Measurements from ENCODE around the gene SH2D3C.
A peak's percentile ranks its signal among the peaks of the same experiment; 100 is the strongest.

SH2D3C gene

DNA sequence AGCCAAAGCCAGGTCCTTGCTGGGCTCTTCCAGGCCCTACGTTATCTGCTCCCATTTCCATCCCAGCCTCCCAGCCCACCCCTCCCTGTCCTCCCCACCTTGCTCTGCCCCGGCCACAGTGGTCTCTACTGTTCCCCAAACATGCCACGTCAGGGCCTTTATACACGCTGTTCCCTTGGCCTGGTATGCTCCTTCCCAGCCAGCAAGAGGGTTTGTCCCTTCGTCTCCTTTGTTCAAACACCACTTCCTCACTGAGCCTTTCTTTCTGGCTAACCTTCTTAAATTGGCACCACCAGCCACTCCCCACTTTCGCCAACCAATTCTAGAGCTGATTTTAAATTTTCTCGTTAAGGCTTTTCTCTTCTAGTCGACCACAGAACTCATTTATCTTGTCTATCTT lies 9.8 kb downstream of the SH2D3C start:
- TF ChIP-seq CTCF (IDR thresholded peaks at IDR 0.05; ENCODE audit: extremely low read depth, missing control alignments): no peak
- DNase-seq (ENCODE audit: low spot score): no peak

- no peak for DNase-seq (ENCODE audit: low spot score)
- TF ChIP-seq CTCF (IDR thresholded peaks at IDR 0.05; ENCODE audit: extremely low read depth, missing control alignments): no peak
These were observed 10.5 kb downstream of the SH2D3C start for GRCh38 chr9:127767909-127768331.

DNA sequence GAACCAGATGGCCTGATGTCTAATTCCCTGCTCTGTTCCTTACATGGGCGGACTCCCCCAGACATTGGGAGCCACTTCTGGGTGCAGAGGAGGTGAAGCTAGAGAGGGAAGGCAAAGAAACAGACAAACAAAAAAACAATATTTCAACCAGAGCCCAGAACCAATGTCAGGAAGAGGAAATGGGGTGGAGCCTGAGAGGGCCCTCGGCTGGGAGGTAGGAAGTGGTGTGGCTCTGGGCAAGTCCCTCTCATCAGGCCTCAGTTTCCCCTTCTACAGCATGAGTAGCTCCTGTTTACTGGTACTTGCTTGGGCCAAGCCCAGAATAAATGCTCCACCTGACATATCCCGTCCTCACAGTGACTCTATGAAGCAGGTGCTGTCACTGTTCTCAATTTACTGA lies 11.1 kb downstream of the SH2D3C start:
- TF ChIP-seq CTCF (IDR thresholded peaks at IDR 0.05; ENCODE audit: extremely low read depth, missing control alignments): no peak
- DNase-seq (ENCODE audit: low spot score): no peak

- no peak for TF ChIP-seq CTCF (IDR thresholded peaks at IDR 0.05; ENCODE audit: extremely low read depth, missing control alignments)
- DNase-seq (ENCODE audit: low spot score): no peak
These were observed 13.0 kb downstream of the SH2D3C start for GRCh38 chr9:127765418-127765817.

DNA sequence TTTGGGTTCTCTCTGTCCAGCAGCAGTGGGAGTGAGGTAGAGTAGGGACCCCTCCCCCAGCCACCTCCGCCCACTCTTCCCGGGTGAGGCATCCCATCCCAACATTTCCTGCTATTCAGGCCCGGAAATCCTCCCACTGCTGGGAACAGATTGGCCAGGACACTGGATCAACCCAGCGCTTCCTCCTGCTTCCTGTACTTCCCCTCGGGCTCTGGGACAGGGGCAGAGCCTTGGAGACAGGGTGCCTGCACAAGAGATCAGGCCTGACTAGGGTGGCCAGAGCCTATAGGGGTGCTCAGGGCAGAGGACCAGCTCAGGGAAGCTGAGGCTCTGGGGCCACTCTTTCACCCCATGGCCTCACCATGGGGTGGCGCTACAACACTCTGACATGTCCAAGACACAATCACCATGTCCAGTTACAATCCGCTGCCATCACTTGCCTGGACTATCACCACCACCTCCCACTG lies 14.5 kb downstream of the SH2D3C start:
- DNase-seq (ENCODE audit: low spot score): no peak
- TF ChIP-seq CTCF (IDR thresholded peaks at IDR 0.05; ENCODE audit: extremely low read depth, missing control alignments): peak; percentile 36

DNA sequence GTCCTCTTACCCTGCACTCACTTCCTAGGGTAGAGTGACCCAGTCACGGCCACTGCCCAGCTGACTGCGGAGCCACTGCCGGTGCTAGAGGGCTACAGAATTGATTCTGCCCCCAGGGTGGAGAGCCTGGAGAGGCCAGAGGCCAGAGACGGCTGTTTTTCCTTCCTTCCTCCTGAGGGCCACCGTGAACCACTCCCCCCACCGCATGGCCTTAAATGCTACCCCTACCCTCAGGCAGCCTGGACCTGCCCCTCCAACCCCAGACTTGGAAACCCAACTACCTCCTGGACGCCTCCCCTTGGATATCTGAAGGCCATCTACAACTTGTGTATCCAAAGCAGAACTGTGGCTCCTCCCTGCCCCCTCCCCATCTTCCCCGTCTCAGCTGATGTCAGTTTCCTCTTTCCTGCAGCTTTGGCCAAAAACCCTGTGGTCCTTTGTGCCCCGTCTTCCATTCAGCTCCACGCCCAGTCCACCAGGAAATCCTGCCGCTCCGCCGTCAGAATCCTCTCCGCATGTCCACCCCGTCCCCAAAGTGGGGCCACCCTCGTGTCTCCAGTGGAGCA lies 16.3 kb downstream of the SH2D3C start:
- no peak for DNase-seq (ENCODE audit: low spot score)
- TF ChIP-seq CTCF (IDR thresholded peaks at IDR 0.05; ENCODE audit: extremely low read depth, missing control alignments): no peak

- no peak for DNase-seq (ENCODE audit: low spot score)
- TF ChIP-seq CTCF (IDR thresholded peaks at IDR 0.05; ENCODE audit: extremely low read depth, missing control alignments): no peak
These were observed 16.9 kb downstream of the SH2D3C start for GRCh38 chr9:127761491-127761956.

Measured in GM20000 (cell line).